GM19193 (cell line): ENCODE measurements around the gene POLR3G.

ENCODE experiments used
- POLR2A ChIP-seq: IDR thresholded peaks from 4 replicates; pipeline ENCODE4 v1.6.1; 2011; ENCODE audit not compliant: insufficient read depth, insufficient read length; ENCODE audit errors: extremely low read depth

The POLR3G gene

GRCh38 chr5:90529939-90530677 is 55.4 kb downstream of the POLR3G start:
- no peak for TF ChIP-seq POLR2A

- TF ChIP-seq POLR2A, result no peak
These were observed 56.2 kb downstream of the POLR3G start for GRCh38 chr5:90530736-90531487.

- TF ChIP-seq POLR2A, result no peak
These were observed 59.1 kb downstream of the POLR3G start for GRCh38 chr5:90533794-90534193.

- no peak for TF ChIP-seq POLR2A
These were observed 60.3 kb downstream of the POLR3G start for GRCh38 chr5:90534922-90535321.

- no peak for TF ChIP-seq POLR2A
These were observed 68.3 kb downstream of the POLR3G start for GRCh38 chr5:90542827-90543519.

GRCh38 chr5:90545511-90545910 is 70.8 kb downstream of the POLR3G start:
- no peak for TF ChIP-seq POLR2A

- no peak for TF ChIP-seq POLR2A
These were observed 71.7 kb downstream of the POLR3G start for GRCh38 chr5:90546216-90546837.

GRCh38 chr5:90547072-90547536 is 72.4 kb downstream of the POLR3G start:
- TF ChIP-seq POLR2A, result no peak

- TF ChIP-seq POLR2A, result no peak
These were observed 73.5 kb downstream of the POLR3G start for GRCh38 chr5:90548069-90548593.

GRCh38 chr5:90549223-90549622 is 74.6 kb downstream of the POLR3G start:
- no peak for TF ChIP-seq POLR2A

- no peak for TF ChIP-seq POLR2A
These were observed 75.1 kb downstream of the POLR3G start for GRCh38 chr5:90549729-90550275.

GRCh38 chr5:90550963-90551362 is 76.3 kb downstream of the POLR3G start:
- no peak for TF ChIP-seq POLR2A

GRCh38 chr5:90551376-90551775 is 76.7 kb downstream of the POLR3G start:
- TF ChIP-seq POLR2A, result no peak

GRCh38 chr5:90553711-90554110 is 79.0 kb downstream of the POLR3G start:
- TF ChIP-seq POLR2A, result no peak
